HG03520 (cell line): Measurements from ENCODE around the gene URGCP.

ENCODE experiments used
- ATAC-seq: cut with Tn5 transposase; IDR thresholded peaks from one replicate; pipeline ENCODE4 v1.9.1; 2021; ENCODE audit warnings: mild to moderate bottlenecking, moderate library complexity; ENCODE audit not compliant: unreplicated experiment

URGCP gene

DNA sequence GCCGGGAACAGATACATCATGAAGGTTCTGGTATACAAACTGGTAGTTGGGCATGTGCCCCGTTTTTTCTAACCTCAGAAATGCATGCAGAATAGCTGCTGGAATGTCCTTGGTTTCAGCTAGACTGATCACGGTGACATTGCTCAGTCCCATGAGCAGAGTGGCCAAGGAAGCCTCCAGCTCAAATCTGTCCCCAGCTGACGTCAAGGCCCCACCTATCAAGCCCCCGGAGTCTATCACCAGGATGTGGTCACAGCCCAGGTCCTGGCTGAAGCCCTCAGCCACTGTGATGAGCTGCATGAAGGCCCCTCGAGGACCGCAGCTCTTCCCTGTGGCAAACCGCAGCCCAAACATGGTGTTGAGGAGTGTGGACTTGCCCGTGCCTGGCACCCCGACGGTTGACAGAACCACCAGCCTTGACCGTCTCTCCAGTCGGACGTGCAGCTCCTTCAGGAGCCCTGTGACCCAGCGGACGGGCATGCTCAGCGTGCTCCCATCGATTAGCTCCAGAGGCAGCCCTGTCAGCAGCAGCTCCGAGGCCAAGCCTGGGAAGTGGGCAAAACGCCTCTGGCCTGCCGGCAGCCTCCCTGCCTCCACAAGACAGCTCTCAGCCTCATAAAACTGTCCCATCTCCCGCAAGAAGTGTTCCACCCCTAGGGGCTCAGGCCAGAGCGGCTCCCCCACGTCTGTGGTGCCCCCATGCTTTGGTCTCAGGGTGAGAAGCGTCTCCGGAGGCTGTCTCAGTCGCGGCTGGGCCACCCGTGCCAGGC is 29.2 kb downstream of the URGCP start:
- ATAC-seq, result no peak

DNA sequence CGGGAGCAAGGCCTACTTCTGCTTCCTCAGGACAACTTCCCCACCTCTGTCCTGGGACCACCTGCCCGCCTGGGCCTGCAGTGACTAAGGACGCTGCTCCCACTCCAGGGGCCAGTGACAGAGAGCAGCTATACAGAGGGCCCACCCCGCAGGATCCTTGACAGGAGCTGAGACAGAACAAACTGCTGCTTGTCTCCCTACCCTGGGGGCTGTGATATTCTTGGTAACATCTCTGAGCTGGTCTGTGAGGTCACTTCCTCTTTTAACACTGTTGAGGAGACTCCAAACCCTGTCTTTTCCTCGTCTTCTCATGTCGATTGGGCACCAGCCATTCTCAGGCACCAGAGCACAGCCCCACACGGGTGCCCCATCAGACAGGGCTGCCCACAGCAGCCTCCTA is 30.2 kb downstream of the URGCP start:
- no peak for ATAC-seq

DNA sequence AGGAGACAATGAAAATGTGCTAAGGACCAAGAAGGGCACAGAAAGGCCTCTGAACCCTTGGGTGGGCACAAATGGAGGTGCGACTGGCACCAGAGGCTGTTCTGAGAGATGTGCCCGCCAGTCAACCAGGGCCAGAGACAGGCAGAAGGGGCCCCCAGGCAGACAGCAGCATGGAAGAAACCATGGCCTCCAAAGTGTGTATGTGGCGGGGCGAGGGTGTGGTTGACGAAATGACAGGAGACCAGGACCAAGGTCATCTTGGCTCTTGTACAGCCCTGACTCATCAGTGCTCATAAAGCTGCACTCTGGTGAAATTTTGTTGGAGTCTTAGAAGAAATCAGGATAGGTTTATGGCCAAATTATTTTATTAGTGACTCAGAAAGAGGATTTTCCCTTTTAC is 33.1 kb downstream of the URGCP start:
- ATAC-seq, result no peak

DNA sequence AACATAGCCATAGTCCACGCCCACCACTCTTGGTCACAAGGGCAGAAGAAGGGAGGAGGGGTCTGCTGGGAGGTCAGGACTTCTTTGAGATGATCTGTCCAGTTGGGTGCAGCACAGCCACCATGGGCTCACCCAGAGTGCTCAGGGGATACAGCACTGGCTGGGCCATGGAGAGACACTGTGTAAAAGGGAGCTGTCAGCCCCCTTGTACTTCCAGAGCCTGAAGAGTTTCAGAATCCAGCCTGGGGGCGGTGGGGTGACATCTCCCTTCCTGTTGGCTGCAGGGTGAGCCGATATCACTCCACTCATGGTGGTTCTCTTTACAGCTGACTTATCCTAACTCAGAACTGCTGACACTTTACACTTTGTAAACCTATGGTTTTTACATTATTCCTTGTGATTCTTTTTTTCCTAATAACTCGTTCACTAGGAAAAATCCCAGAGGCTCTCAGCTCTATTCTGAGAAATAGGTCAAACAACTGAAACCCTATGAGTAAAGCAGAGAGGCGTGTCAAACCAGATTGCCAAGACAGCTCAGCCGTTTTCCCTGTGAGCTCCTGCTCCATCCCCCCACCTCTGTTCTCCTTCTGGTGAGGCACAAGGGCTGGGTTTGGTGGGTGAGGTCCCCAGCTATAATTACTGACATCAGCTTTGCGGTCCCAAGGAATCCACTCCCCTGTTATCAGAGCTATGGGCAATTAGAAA is 33.8 kb downstream of the URGCP start:
- ATAC-seq, result no peak

DNA sequence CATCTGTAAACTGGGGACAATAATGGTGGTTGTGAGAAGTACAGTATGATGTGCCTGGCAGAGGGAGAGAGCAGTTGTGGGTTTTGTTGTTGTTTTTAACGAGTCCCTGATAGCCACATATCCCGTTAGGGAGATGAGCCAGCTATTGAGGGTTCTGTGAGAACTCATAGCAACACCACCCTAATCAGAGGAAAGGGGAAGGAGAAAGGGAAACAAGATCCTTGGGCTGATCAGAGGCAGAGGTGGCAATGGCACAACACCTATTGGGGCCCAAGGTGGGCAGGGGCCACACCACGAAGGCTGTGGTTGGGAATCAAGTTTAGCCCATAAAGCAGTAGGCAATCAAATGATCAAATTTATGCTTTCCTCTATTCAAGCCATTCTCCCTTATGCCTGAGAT is 35.3 kb downstream of the URGCP start:
- no peak for ATAC-seq

DNA sequence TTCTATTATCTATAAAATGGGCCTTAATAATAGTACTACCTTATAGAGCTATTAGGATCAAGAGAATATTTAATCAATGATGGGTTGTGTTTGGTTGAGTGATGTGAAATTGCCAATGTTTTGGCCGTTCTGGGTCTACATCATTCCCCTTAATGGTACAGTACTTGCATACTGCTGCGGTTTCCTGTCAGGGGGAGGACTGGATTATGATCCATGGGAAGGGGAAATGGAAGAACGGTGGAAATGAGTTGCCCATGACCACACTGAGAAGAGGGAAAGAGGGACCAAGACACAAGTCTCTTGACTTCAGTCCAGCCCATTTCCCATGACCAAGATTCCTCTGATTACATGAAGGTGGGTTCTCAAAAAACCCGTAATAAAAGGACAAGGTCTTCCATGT is 36.1 kb downstream of the URGCP start:
- ATAC-seq, result no peak

DNA sequence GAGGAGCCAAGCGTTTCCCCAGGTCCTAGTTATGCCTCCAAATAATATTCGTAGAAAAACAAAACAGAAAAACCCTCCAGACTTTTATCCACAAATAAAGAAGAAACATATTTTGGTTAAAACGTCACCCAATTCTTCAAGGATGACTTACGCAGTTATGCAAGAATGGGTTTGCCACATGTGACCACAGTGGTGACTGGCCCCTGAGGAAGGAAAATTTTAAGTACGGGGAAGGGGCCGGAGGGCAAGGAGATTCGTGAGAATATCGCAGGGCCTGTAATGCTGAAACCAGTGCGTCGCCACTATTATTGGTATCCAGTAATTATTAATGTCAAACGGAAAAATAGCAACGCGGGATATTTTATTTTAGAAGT is 36.5 kb downstream of the URGCP start:
- no peak for ATAC-seq

DNA sequence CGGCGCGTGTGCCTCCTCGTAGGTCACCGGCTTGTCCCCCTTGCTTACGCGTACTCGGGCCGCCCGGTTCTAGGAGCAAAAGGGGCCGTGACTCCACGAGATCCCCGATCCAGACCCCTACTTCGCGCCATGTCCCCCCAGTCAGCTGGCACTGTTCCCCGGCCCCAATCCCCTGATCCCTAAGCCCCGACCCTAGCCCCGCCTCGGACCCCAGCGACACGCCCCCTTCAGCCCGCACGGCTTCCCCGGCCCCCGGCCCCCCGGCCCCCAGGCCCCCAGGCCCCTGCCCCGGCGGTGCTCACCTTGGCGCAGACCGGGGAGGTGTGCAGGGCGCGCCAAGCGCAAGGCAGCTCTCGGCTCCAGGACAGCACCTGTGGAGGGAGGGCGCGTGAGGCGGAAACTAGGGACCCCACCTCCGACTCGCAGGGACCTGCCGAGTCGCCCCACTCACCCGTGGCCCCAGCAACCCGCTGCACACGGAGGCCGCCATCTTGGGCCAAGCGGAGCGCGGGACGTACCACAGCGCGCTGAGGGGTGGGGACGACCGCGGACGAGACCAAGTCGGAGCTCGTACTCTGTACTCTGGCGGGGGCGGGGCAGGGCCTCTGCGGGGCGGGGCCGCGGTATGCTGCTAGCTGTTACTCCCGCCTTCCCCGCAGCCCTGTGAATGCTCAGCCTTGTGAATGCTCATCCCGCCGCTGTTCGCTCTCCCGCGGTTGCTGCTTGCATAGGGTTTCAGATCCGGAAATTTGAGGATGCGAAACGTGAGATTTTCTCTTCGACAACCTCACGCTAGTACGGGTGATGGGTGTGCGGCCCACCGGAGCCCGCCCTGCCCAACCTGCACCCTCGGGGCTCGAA is 37.2 kb downstream of the URGCP start, which contains the start of gene MRPS24:
Gene MRPS24, minus strand, starts transcription at position 512 of the 861 bp plus-strand sequence. Its CDS starts 22 bp downstream, at position 490.
- ATAC-seq, result peak; percentile 83

DNA sequence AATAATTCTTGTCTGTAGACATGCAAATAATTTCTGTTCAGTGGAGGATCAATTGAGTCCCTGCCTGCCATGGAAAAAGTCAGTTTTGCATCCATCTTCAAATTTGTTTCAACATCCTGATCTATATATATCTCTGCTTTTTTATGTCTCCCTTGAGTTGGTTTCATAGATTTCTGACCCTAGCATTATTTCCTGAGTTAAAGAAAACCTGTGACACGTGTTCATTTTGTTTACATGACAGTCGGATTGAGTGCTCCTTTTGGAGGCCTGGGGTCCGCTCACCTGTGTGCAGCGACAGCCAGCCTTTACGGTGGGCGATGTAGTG is 37.8 kb downstream of the URGCP start:
- peak; percentile 3 for ATAC-seq

DNA sequence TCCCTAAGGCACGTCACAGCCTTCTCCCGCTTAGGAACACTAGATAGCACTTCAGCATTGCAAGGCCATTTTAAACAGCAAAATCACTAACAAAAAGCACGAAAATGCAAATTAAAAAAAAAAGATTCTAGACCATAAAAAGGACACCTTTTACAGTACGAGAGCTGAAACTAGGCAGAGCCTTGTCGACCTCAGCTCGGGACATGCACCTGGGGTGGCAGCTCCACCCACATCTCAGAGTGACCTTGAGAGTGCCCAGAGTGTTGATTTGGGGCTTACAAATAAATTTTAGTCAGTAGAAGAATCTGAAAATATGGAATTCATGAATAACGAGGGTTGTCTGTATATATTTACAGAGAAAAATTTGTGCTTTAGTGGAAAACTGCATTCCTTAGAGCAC is 38.2 kb downstream of the URGCP start:
- no peak for ATAC-seq

DNA sequence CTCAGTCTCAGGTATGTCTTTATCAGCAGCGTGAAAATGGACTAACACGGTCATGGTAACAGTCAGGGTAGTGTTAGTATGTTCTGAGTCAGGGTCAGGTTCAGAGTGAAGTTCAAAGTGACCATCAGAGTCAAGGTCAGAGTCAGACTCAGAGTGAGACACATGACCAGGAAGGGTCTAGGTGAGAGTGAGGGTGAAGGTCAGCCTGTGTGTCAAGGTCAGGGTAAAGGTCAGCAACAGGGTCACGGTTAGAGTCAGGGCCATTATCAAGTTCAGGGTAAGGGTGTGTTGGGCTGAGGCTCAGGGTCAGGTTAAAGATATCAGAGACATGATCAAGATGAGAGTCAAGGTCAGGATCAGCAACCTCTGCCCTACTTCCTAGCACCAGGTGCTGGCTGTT is 41.1 kb downstream of the URGCP start:
- ATAC-seq, result no peak

DNA sequence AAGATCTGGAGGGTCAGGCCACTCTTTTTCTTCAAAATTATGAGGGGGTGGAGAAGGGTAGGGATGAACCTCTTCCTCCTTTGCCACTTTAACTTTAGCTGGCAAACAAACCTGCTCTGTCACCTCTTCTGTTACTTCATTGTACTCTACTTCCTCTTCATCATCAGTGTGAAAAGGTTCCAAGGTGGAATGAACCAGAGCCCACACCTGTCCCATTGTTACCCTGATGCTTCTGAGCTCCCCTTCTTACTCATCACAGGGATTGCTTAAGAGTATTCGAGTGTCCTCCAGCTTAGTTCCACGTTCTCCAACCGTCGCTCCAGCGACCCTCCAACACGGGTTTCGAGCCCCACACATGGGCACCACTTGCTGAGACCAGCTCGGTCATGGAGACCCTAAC is 42.3 kb downstream of the URGCP start:
- ATAC-seq, result no peak

DNA sequence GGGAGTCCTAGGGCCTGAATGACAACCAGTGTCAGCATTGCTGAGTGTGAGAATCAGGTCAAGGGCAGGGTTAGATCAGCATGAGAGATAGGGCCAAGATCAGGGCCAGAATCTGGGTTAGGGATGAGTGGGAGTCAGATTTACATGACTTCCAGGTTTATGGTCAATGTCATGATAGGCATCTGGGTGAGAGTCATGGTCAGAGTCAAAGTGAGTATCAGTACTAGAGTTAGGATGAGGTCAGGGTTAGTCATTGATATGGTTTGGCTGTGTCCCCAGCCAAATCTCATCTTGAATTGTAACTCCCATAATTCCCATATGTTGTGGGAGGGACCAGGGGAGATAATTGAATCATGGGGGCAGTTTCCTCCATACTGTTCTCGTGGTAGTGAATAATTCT is 49.4 kb downstream of the URGCP start:
- no peak for ATAC-seq

DNA sequence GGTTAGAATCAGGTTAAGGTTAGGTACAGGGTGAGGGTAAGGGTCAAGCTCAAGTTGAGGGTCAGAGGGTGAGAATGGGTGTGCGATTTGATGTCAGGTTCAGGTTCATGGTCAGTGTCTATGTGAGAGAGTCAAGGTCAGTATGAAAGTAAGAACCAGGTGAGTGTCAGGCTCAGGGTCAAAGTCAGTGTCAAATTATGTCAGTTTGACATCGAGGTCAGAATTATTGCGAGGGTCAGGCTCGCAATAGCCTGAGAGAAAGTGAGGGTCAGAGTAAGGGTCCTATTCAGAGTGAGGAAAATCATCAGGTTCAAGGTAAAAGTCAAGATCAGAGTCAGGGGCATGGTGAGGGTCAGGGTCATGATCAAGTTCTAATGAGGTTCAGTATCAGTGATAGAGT is 50.1 kb downstream of the URGCP start:
- ATAC-seq, result no peak

DNA sequence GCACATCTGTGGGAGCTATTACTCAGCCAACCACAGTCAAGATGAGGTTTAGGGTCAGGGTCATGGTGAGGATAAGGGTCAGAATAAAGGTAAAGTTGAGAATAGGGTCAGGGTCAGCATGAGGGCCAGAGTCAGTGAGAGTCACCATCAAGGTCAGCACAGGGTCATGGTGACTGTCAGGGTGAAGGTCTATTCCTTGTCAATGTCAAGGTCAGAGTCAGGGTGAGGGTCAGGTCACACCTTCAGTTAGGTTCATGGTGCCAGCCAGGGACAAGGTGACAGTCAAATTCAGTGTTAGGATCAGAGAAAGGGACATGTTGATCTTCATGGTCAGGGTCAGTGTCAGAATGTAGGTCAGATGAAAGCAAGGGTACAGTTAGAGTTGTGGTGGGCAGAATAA is 51.2 kb downstream of the URGCP start:
- ATAC-seq, result no peak

DNA sequence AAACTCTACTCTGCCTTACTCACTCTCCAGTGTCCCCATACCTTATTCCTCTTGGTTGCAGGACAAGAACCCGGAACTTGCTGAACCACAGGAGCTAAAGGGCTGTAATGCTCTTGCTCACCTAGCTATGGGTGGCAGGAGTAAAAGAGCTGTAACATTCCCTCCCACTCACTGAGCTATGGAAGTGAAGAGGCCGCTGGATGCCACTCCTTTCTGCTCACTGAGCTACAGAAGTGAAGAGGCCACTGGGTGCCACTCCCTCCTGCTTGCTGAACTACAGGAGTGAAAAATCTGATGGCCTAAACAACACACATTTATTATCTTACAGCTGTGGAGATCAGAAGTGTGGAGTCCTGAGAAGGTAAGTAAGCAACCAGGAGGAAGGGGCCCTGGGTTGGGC is 54.6 kb downstream of the URGCP start:
- no peak for ATAC-seq

DNA sequence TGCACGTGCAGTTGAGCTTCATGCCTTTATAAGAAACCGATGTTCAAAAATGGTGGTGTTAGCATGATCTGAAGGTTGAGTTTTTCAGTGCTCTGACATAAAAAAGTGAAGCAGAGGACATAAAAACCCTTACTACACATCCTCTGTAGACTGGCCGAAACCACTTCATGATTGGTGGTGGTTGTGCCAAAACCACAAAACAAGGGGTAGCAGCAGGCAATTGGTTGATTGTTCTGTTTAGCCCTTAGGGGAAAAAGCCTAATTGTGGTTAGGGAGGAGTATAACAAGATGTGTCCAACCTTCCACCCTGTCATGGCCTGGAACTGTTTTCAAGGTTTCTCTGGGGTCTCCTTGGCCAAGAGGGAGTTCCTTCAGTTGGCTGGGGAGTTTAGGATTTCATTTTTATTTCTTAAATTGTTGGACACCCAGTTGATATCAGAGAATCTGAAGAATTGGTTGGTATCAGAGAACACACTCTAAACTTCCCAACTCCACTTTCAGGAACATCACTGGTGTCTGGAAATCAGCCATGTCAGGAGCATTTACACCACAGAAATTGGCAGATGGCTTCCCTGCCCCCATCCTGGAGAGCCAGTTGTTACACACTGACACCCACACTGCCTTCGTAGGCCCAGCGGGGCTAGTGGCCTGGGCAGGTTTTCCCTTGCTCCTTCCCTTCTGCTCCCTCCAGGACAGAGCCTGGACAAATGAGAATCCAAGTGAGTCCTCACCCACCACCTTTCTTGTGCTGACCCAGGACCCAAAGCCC is 55.9 kb downstream of the URGCP start:
- ATAC-seq, result no peak

DNA sequence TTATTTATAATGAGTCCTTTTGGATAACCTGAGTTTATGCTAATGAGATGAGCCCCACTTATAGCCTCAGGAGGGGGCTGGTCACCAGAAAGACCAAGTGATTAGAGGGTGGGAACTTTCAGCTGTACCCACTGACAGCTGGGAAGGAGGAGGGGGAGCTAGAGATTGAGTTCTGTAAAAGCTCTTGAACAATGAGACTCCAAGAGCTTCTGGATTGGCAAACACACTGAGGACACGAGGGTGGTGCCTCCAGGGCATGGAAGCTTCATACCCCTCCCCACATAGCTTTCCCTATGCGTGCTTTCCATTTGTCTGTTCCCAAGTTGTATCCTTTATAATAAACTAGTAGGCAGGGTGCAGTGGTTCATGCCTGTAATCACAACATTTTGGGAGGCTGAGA is 57.3 kb downstream of the URGCP start:
- ATAC-seq, result no peak

DNA sequence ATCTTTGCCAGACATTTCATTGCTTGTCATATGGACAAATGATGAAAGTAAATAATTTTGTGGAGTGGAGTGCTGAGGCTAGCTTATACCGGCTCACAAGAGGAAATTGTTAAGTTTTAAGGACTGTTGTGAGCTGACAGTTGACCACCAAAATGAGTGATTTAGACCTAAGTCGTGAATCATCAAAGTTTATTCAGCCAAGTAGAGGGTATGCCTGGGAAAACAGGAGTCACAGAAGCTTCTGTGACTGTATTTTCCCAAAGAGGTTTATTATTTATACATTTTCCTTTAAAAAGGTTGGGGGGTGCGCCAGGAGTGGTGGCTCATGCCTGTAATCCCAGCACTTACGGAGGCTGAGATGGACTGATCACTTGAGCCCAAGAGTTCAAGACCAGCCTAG is 58.9 kb downstream of the URGCP start:
- no peak for ATAC-seq

DNA sequence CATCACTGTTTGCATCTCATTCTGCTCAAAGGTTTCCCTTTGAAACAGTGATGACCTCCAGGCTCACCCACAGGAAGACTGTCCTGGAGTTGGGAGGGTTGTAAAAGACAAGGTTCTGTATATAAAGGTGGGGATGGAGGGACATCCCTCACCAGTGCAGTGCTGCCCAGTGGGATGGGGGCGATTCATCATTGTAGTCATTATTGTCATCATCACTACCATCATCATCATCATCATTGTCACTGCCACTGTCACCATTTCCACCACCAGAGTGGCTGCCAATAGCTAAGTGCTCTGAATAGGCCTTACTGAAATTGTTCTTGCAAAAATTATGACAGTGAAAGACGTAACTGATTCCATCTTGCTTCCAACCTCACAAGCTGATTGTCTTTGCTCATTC is 61.7 kb downstream of the URGCP start:
- ATAC-seq, result no peak

DNA sequence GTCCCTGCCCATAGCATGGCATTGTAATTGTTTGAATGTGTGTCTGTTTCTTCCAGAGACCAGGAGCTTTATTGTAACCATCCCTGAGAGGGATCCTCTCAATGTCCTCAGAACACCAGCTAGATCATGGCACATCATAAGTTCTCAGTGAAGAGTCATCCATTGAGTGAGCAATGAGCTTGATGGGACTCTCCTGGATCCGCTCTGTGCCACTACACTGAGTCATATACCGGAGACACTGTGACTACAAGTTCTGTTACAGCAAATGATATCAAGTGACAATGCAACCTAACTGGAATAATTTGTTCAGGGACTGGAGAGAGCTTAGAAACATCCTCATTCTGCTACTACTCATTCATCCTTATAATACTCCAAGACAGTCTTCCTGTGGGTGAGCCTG is 62.1 kb downstream of the URGCP start:
- ATAC-seq, result no peak
